Measurements from ENCODE around the gene XAF1.
"Not testable (repeated sequence)": the region's sequence is repeated elsewhere in the genome, so short reads cannot be mapped to it uniquely, and the experiment has no call there.

Gene XAF1

GRCh38 chr17:6812295-6812694 is 56.4 kb downstream of the XAF1 start:
- no peak for DNase-seq

DNA sequence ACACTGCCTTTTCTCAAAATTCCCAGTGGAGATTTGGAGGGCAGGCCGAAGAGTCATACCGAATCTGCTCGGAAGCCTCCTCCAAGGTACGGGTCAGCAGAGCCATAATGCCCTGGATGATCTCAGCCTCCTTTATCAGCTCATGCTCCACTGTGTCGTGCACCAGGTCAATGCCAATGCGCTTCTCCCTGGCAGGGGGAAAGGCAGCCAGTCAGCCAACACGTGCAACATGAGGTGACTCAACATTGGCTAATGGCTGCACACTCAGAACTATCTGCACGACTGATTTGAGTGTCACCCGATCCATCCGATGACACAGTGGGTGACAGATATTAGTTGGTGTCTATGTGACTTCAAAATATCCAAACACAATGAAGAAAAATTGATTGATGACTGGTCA is 59.9 kb downstream of the XAF1 start:
- no peak for DNase-seq

- DNase-seq = not testable (repeated sequence)
Measured at GRCh38 chr17:6816368-6816767, 60.5 kb downstream of the XAF1 start.

- no peak for DNase-seq
Measured at GRCh38 chr17:6818938-6819337, 63.1 kb downstream of the XAF1 start.

GRCh38 chr17:6823011-6823442 is 67.2 kb downstream of the XAF1 start:
- no peak for DNase-seq

All from cortex of kidney (tissue), 1 donor.